Astrocyte (in vitro differentiated cells and primary cell): ENCODE measurements around the gene MUC15.

Source experiments
- EZH2 ChIP-seq: IDR thresholded peaks from 2 replicates; pipeline ENCODE4 v1.6.1; 2012; ENCODE audit warnings: mild to moderate bottlenecking, low read length, inconsistent platforms; ENCODE audit not compliant: insufficient read depth
- TF ChIP-seq, protein P1 (sequence below): IDR thresholded peaks from 2 replicates; pipeline ENCODE4 v1.5.1; 2011; ENCODE audit warnings: low read depth, mild to moderate bottlenecking, inconsistent platforms, low read length, moderate library complexity; ENCODE audit not compliant: insufficient read depth

DNA sequence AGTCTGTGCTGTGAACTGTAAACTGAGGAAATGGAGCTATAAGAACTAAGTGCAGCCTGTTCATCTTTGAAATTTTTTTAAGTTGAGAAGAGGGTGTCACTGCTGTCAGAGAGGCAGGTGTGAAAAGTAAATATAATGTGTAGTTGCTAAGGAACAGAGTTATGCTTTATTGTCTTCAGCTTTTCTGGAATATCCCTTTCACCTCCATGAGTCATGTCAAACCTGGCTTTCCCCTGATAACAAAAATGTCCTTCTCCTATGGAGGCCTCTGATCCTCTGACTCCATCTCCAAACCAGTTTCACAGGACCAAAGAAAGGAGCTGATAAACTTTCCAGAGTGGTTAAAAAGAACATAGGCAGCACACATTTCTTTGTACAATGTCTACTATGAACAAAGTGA lies 12.8 kb upstream of the MUC15 start:
- TF ChIP-seq, protein P1, sequence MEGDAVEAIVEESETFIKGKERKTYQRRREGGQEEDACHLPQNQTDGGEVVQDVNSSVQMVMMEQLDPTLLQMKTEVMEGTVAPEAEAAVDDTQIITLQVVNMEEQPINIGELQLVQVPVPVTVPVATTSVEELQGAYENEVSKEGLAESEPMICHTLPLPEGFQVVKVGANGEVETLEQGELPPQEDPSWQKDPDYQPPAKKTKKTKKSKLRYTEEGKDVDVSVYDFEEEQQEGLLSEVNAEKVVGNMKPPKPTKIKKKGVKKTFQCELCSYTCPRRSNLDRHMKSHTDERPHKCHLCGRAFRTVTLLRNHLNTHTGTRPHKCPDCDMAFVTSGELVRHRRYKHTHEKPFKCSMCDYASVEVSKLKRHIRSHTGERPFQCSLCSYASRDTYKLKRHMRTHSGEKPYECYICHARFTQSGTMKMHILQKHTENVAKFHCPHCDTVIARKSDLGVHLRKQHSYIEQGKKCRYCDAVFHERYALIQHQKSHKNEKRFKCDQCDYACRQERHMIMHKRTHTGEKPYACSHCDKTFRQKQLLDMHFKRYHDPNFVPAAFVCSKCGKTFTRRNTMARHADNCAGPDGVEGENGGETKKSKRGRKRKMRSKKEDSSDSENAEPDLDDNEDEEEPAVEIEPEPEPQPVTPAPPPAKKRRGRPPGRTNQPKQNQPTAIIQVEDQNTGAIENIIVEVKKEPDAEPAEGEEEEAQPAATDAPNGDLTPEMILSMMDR = no peak
- no peak for TF ChIP-seq EZH2
